C1 segment of cervical spinal cord (tissue), 14 donors: ENCODE results near the gene TBL3.

Source experiments
- DNase-seq, 14 donors: peaks; one replicate each; lab custom pipeline; 2025; lab: John Stamatoyannopoulos, UW

The TBL3 gene

GRCh38 chr16:2015117-2015946 lies 43.5 kb downstream of the TBL3 start:
- no peak for DNase-seq

GRCh38 chr16:2015947-2016208 lies 44.0 kb downstream of the TBL3 start:
- no peak for DNase-seq

GRCh38 chr16:2016407-2016922 lies 44.6 kb downstream of the TBL3 start:
- DNase-seq = no peak

- no peak for DNase-seq
These were observed 47.7 kb downstream of the TBL3 start, which contains the start of gene NPW for GRCh38 chr16:2019518-2019920. NPW (plus strand) TSS chr16:2019785.

- no peak for DNase-seq
These were observed 48.3 kb downstream of the TBL3 start for GRCh38 chr16:2019921-2020831.

- peak in 1 of 14 donors; percentile 52 for DNase-seq
These were observed 50.9 kb downstream of the TBL3 start for GRCh38 chr16:2022723-2023091.

GRCh38 chr16:2023092-2024031 lies 51.5 kb downstream of the TBL3 start:
- DNase-seq = peak; percentile 41 to 94 (median 84)

GRCh38 chr16:2024032-2024420 lies 52.2 kb downstream of the TBL3 start:
- no peak for DNase-seq

- DNase-seq = no peak
These were observed 53.4 kb downstream of the TBL3 start for GRCh38 chr16:2025251-2025650.

GRCh38 chr16:2025878-2026460 lies 54.1 kb downstream of the TBL3 start:
- DNase-seq = no peak

- DNase-seq = peak in 2 of 14 donors; percentile 16 to 47
These were observed 54.7 kb downstream of the TBL3 start, which contains the start of gene NHERF2 for GRCh38 chr16:2026461-2027023. NHERF2 (plus strand) TSS chr16:2026902; CDS start chr16:2027006, 104 bp downstream.

- DNase-seq = peak in 1 of 14 donors; percentile 45
These were observed 55.5 kb downstream of the TBL3 start for GRCh38 chr16:2027024-2028010.

- no peak for DNase-seq
These were observed 56.3 kb downstream of the TBL3 start for GRCh38 chr16:2028146-2028545.

GRCh38 chr16:2028620-2029220 lies 56.9 kb downstream of the TBL3 start:
- DNase-seq = no peak

GRCh38 chr16:2029350-2029749 lies 57.5 kb downstream of the TBL3 start:
- no peak for DNase-seq

GRCh38 chr16:2030036-2030435 lies 58.2 kb downstream of the TBL3 start:
- no peak for DNase-seq

GRCh38 chr16:2031081-2031577 lies 59.3 kb downstream of the TBL3 start:
- DNase-seq = no peak
